PFSK-1 (cell line): Measurements from ENCODE around the gene NPVF.

Source experiments
- FOXP2 ChIP-seq: optimal IDR thresholded peaks from 2 replicates; pipeline ENCODE3; 2011; ENCODE audit warnings: borderline replicate concordance, control low read depth, inconsistent platforms; ENCODE audit not compliant: insufficient read depth; ENCODE audit errors: extremely low read length, extremely low read depth
- POLR2AphosphoS5 ChIP-seq: IDR thresholded peaks from 2 replicates; pipeline ENCODE4 v1.6.1; 2012; ENCODE audit warnings: low read depth, mild to moderate bottlenecking, control low read depth, low read length, moderate library complexity
- REST ChIP-seq, 2 experiments: IDR thresholded peaks; 2 replicates each; pipeline versions ENCODE4 v1.6.1 to v1.8.0; 2011 to 2012; ENCODE audit warnings: low read depth in 2 of 2, low read length in 2 of 2, control low read depth in 1 of 2, inconsistent platforms in 1 of 2, mild to moderate bottlenecking in 1 of 2, moderate library complexity in 1 of 2; ENCODE audit not compliant: insufficient read depth in 1 of 2
- SIN3A ChIP-seq: IDR thresholded peaks from 2 replicates; pipeline ENCODE4 v1.6.1; 2012; ENCODE audit warnings: mild to moderate bottlenecking, low read length, moderate library complexity, borderline replicate concordance; ENCODE audit not compliant: insufficient read depth
- TAF1 ChIP-seq: IDR thresholded peaks from 2 replicates; pipeline ENCODE4 v1.6.1; 2012; ENCODE audit warnings: low read length, control low read depth, borderline replicate concordance; ENCODE audit not compliant: insufficient read depth

- TF ChIP-seq REST (IDR thresholded peaks at IDR 0.05; ENCODE audit: insufficient read depth in 1 of 2, low read depth in 2 of 2, low read length in 2 of 2) (no peak), TAF1 (no peak), SIN3A (no peak), POLR2AphosphoS5 (no peak), FOXP2 (no peak)
Observed at GRCh38 chr7:25181532-25181931, 46.8 kb downstream of the NPVF start.
